GM18520 (cell line): ENCODE data around the gene FAM117B.
"Not testable (repeated sequence)": the region's sequence is repeated elsewhere in the genome, so short reads cannot be mapped to it uniquely, and the experiment has no call there.

Source experiments
- ATAC-seq: cut with Tn5 transposase; IDR thresholded peaks from one replicate; pipeline ENCODE4 v1.9.1; 2021; ENCODE audit not compliant: unreplicated experiment

FAM117B gene

DNA sequence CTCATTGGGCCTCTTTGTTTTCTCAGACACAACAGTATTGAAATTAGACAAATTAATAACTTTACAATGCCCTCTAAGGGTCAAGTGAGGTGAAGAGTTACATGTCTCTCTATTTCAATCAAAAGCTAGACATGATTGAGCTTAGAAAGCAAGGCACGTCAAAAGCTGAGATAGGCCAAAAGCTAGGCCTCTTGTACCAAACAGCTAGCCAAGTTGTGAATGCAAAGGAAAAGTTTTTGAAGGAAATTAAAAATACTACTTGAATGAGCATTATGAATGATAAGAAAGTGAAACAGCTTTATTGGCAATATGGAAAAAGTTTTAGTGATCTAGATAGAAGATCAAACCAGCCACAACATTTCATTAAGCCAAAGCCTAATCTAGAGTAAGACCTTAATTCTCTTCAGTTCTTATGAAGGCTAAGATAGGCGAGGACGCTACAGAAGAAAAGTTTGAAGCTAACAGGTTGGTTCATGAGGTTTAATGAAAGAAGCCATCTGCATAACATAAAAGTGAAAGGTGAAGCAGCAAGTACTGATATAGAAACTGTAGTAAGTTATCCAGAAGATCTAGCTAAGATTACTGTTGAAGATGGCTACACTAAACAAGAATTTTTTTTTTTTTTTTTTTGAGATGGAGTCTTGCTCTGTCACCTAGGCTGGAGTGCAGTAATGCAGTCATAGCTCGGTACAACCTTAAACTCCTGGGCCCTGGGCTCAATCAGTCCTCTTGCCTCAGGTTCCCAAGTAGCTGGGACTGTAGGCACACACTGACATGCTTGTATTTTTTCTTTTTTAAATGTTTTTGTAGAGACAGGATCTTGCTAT lies 65.5 kb downstream of the FAM117B start:
- ATAC-seq = no peak

GRCh38 chr2:202703091-202703490 lies 68.3 kb downstream of the FAM117B start:
- no peak for ATAC-seq

DNA sequence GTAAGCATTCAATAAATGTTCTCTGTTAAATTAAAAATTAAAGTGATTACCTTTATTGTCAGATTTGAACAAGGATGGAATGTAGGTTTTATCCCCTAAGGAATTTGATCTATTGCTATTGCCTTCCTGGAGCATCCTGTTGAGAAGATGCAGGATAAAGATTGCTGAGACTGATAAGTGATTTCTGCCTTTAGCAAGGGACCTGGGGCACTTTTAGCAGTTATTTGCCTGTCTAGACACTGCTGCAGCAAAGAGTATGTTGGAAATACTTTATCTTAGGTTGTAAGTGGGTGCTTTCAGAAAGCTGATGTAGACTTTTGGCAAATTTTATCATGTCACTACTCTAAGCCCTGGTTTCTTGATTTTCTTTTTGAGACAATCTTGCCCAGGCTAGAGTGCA lies 69.5 kb downstream of the FAM117B start:
- ATAC-seq = no peak

DNA sequence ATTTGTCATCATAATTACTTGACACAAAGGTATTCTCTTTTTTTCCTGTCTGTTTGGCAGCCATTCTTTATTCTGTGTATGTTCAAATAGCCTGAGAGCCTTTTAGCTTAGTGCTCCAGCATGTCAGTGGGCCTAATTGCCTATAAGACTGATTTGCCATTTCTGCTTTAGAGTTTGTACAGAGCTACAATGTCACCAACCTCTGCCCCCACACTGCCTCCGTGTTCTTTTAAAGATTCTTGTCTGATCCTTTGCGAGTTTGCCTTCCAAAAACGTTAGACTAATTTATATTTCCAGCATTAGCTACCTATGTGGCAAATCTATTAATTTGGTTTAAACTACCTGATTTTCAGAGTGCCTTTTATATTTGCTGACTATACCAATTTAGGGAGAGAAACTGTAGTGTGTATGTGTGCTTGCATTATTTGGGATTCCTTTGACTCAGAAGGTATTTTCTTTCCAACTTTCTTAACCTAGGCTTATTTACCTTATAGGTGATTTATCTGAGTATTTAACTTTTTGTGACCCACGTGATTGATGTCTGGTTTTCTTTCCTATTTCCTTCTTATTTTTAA lies 70.8 kb downstream of the FAM117B start:
- no peak for ATAC-seq

DNA sequence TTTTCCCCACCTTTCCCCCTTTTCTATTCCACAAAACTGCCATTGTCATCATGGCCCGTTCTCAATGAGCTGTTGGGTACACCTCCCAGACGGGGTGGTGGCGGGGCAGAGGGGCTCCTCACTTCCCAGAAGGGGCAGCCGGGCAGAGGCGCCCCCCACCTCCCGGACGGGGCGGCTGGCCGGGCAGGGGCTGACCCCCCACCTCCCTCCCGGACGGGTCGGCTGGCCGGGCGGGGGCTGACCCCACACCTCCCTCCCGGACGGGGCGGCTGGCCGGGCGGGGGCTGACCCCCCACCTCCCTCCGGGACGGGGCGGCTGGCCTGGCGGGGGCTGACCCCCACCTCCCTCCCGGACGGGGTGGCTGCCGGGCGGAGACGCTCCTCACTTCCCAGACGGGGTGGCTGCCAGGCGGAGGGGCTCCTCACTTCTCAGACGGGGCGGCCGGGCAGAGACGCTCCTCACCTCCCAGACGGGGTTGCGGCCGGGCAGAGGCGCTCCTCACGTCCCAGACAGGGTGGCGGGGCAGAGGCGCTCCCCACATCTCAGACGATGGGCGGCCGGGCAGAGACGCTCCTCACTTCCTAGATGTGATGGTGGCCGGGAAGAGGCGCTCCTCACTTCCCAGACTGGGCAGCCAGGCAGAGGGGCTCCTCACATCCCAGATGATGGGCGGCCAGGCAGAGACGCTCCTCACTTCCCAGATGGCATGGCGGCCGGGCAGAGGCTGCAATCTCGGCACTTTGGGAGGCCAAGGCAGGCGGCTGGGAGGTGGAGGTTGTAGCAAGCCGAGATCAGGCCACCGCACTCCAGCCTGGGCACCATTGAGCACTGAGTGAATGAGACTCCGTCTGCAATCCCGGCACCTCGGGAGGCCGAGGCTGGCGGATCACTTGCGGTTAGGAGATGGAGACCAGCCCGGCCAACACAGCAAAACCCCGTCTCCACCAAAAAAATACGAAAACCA lies 80.5 kb downstream of the FAM117B start:
- not testable (repeated sequence) for ATAC-seq

GRCh38 chr2:202716114-202716718 lies 81.4 kb downstream of the FAM117B start:
- ATAC-seq = no peak

- no peak for ATAC-seq
Measured at GRCh38 chr2:202716953-202717597, 82.3 kb downstream of the FAM117B start.

- no peak for ATAC-seq
Measured at GRCh38 chr2:202717598-202718310, 83.0 kb downstream of the FAM117B start.

DNA sequence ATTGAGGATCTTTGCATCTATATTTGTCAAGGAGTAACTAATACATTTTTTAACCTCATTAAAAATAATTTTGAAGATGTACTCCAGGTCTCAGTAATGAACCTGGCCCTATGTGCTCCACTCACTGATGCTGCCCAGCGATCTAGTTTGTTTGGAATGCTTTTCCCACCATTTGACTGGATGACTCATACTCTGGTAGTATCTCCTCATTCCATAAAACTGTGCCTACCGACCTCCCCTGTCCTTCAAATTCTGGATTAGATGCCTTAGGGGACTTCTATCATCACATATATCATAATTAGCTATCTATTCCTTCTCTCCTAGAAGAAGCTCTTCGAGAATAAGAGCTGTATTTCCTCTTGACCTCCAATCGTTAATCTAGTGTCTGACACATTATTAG lies 83.8 kb downstream of the FAM117B start:
- ATAC-seq = no peak

GRCh38 chr2:202720226-202720625 lies 85.5 kb downstream of the FAM117B start:
- ATAC-seq = no peak

GRCh38 chr2:202721621-202722020 lies 86.9 kb downstream of the FAM117B start:
- ATAC-seq = no peak

DNA sequence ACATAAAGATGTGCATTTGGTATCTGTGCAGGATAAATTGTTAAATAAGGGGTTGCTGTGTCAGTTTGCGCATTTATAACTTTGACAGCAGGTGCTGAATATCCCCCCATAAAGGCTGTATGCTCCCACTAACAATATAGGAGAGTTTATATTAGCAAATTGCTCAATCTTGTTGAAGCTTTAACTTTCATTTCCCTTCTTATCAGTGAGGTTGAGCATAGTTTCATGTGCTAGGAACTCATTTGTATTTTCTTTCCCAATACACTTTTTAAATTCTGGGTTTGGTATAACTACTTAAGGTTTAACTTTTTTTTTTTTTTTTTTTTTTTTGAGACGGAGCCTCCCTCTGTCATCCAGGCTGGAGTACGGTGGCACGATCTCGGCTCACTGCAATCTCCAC lies 89.0 kb downstream of the FAM117B start:
- ATAC-seq = no peak

GRCh38 chr2:202726070-202726469 lies 91.3 kb downstream of the FAM117B start:
- no peak for ATAC-seq

- no peak for ATAC-seq
Measured at GRCh38 chr2:202736826-202737225, 102.1 kb downstream of the FAM117B start.

DNA sequence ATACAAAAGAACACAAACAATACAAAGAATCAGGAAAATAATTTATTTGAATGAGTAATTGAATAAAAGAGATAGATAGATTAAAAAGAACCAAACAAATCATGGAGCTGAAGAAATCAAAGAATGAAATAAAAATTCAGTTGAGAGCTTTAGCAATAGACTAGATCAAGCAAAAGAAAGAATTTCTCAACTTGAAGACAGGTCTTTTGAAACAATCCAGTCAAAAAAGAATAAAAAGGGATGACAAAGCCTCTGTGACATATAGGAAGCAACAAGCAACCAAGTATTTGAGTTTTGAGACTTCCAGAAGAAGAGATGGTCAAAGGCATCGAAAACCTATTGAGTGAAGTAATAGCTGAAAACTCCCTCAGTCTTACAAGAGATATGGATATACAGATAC lies 108.8 kb downstream of the FAM117B start:
- no peak for ATAC-seq

- no peak for ATAC-seq
Measured at GRCh38 chr2:202749477-202749876, 114.7 kb downstream of the FAM117B start.

- no peak for ATAC-seq
Measured at GRCh38 chr2:202750763-202751427, 116.1 kb downstream of the FAM117B start.

DNA sequence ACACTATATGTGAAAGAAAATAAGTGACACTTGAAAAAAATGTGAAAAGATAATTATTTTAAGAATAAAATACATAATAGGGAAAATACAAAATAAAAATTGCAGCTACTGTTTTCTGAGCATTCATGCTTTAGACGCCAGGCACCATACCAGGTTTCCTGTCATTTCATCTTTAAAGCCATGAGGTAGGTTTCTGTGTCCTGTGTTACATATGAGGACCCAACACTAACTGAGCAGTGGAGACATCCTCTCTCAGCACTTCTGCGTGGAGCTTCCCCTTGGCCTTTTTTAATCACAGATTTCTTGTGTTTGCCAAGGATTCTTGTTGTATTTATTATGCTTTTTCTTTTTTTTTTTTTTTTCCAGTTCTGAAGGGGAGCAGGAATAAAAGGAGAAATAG lies 117.3 kb downstream of the FAM117B start:
- no peak for ATAC-seq

DNA sequence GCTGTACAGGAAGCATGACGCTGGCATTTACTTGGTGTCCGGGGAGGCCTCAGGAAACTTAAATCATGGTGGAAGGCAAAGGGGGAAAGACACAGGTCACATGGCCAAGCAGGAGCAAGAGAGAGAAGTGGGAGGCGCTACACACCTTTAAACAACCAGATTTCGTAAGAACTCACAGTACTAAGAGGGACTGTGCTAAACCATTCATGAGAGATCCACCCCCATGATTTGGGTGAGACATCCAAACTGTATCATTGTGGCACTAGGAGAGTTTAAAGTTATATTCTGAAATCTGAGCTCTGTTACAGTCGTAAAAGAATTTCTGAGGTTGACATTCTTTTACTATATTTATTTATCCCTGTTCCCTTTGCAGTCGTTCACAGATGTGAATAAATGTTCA lies 120.2 kb downstream of the FAM117B start:
- no peak for ATAC-seq
